GM15510 (cell line): ENCODE results near the gene SENP6.

Source experiments
- POLR2A ChIP-seq: IDR thresholded peaks from 3 replicates; pipeline ENCODE4 v1.6.1; 2011; ENCODE audit warnings: borderline replicate concordance; ENCODE audit not compliant: insufficient read length; ENCODE audit errors: extremely low read depth

The SENP6 gene

GRCh38 chr6:75602246-75603105, 796 bp downstream of the SENP6 start:
- peak; percentile 51 for TF ChIP-seq POLR2A

GRCh38 chr6:75603106-75603420, 1.4 kb downstream of the SENP6 start:
- TF ChIP-seq POLR2A = no peak

GRCh38 chr6:75604294-75604693, 2.6 kb downstream of the SENP6 start:
- no peak for TF ChIP-seq POLR2A

GRCh38 chr6:75605635-75606034, 4.0 kb downstream of the SENP6 start:
- TF ChIP-seq POLR2A = no peak

DNA sequence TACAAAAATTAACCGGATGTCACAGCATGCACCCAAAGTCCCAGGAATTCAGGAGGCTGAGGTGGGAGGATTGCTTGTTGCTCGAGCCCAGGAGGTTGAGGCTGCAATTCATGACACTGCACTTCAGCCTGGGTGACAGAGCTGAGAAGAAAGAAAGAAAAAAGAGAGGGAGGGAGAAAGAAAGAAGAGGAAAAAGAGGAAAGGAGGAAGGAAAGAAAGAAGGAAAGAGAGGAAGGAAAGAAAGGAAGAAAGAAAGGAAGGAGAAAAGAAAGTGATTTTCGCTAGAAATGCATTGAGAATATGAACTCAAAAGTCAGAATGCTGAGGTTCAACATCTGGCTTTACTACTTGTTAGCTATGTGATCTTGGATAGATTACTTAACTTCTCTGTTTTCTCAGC, 6.6 kb downstream of the SENP6 start:
- TF ChIP-seq POLR2A = no peak

GRCh38 chr6:75608956-75609533, 7.4 kb downstream of the SENP6 start:
- TF ChIP-seq POLR2A = no peak

- TF ChIP-seq POLR2A = no peak
These were observed 8.2 kb downstream of the SENP6 start for GRCh38 chr6:75609639-75610590.

DNA sequence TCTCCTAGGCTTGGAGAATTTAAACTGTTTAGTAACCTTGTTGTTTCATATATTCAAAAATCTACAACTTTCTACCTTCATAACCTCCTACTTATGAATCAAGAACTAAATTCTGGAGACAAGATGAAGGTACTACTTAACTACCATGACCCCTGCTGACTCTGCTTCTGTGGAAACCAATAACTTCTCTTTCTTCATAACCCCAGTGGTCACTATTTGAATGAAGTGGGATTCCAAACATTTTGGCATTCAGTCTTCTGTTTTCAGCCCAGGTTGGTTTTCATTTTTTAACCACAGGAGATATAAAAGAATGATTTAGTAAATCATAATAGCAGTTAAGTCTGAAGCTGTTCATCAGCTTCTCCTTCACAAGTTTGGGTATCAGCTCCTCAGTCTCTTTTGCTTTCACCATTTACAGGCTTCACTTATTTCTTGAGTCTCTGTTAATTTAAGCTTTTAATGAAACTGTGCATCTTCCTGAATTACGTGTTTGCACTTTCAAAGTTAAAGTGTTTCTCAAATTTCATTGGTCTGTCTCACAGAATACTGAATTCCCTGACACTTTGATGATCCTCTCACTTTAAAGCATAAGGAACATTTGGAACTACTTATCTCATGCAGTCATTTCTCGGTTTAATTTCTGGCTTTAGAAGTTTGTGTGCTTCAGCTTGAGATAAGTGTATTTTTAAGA, 9.5 kb downstream of the SENP6 start:
- no peak for TF ChIP-seq POLR2A

DNA sequence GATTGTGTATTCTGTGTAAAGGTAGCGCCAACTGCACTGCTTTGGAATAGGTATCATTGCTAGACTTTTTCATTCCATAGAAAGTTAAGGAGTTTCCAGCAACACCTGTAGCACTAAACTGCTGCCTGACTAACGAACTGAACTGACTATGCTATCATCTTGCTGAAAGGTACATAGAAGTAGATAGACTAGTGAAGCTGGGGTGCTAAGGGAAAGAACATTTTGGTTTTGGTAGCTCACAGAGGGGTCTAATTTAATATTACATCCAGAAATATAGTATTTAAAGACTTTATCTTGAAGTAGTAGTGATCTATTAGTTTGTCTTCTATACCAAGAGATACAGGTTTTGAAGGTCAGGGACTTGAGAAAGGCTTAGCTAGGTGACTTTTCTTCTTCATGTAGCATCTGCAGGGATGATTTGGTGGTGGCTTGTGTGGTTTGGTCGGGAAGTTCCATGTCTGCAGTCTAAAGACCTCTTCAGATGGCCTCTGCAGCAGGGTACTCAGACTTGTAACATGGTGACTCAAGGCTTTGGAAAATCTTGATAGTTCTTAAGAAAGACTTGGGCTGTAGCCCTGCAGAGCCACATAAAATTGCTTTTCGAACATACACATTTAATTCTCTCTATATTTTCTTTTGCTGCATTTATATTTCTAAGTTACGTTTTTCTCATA, 10.2 kb downstream of the SENP6 start:
- no peak for TF ChIP-seq POLR2A

- no peak for TF ChIP-seq POLR2A
These were observed 10.8 kb downstream of the SENP6 start for GRCh38 chr6:75612434-75612833.

- no peak for TF ChIP-seq POLR2A
These were observed 11.4 kb downstream of the SENP6 start for GRCh38 chr6:75613056-75613501.

DNA sequence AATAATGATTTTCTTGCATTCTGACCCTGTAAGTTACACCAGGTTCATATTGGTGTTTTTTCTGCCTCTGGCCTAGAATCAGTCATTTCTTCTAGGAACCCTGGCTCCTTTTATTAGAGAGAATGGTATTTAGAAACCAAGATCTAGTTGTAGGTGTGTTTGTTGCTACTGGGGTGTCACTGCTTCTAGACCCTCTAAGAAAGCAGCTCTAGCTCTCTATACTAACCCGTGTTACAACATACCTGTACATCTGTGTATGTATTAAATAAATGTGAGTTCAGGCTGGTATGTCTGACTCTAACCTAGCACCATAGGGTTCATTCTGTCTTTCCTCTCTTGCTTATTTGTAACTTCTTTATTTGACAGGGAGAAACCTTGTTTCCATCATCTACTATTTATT, 16.8 kb downstream of the SENP6 start:
- TF ChIP-seq POLR2A = no peak

- no peak for TF ChIP-seq POLR2A
These were observed 17.7 kb downstream of the SENP6 start for GRCh38 chr6:75619230-75619899.
